ENCODE results near the gene TYW5.

Gene TYW5, protein sequence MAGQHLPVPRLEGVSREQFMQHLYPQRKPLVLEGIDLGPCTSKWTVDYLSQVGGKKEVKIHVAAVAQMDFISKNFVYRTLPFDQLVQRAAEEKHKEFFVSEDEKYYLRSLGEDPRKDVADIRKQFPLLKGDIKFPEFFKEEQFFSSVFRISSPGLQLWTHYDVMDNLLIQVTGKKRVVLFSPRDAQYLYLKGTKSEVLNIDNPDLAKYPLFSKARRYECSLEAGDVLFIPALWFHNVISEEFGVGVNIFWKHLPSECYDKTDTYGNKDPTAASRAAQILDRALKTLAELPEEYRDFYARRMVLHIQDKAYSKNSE

DNA sequence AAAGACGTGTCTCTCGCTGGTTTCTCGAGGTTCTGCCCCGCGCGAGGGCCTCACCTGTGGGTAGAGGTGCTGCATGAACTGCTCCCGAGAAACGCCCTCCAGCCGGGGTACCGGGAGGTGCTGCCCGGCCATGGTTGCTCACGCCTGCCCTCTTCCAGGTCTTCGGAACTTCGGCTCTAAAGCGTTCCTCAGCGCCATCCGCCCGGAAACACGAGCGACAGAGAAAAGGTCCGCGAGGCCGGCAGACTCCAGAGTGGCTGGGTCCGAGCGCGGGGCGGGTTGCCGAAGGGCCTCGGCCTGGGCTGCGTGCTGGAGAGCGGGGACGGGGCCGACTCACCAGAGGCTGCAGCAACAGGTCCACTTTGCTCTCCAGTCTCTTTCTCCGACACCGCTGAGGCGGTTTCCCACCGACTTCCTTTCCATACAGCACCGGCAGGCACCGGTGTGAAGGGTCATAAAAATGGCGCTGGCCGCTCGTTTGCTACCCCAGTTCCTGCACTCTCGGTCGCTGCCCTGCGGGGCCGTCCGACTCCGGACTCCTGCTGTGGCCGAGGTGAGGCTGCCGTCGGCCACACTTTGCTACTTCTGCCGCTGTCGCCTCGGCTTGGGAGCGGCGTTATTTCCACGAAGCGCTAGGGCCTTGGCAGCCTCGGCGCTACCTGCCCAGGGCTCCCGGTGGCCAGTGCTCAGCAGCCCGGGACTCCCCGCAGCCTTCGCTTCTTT is at the start of gene TYW5, which contains the start of gene MAIP1:
TYW5 (minus strand) TSS at position 153 of the 723 bp plus-strand sequence; CDS start at position 132, 21 bp downstream.
MAIP1 (plus strand) TSS at position 244 of the 723 bp plus-strand sequence; CDS start at position 461, 217 bp downstream.
- peak; percentile 87 for DNase-seq (ENCODE audit: low spot score)

DNA sequence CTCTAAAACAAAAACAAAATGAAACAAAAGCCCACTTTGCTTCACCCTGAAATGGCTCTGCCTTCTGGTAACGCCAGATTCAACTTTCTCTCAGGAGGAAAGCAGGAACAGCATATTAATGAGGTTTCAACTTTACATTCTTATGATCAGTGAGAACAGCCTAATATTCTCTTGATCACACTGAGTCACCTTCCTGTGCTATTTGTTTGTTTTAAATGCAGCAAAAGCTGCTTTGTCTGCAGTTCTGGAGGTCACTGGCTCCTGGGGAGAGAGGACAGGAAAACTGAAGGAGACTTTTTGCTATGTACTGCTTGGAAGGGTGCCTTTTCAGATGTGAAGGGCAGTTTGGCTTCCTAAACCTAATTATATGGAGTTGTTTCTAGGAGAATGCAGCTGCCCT is 48.2 kb upstream of the TYW5 start:
- no peak for DNase-seq (ENCODE audit: low spot score)

DNA sequence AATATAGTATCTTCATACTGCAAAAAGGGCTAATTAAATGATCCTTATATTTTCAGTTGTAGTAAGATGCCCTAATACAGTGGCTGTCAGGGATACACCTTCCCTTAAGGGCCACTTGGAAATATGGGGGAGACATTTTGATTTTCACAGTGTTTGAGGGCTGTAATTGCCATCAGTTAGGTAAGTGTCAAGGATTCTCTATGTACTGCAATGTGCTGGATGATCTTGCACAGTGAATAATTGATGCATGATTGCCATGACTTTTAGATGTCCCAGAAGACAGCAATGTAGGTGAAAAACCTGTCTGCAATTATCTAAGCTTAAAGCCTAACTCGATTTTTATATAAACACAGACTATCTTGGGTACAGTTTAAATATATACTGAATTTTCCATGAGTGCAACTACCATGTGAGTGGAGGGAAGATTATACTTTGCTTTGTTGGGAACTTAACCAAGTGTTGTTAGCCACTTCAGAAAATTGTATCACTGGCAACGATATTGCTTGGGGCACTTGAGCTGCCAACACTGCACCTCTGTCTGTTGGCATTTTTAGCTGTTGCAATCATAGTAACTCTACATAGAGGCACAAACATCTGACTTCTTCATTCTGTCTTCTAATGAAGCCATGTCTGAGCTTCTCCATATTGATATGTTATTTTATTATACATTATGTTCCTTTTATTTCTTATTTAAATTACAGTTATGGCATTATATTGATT is 45.3 kb upstream of the TYW5 start:
- DNase-seq (ENCODE audit: low spot score), result no peak

DNA sequence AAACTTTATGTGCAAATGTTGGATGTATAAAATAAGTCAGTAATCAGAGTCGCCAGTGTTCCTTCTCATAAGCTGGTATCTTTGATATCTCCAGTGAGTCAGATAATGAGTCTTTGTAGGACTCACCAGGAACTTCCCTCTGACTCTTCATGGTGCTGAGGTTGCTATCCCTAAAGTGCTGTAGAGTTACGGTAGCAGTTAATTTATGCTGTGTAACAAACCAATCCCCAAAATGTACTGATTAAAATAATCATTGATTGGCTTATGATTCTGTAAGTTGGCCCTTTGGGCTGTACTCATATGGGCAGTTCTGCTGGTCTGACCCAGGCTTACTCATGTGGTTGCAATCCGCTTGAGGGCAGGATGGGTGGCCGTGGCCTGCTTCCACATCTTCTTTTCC is 43.9 kb upstream of the TYW5 start:
- no peak for DNase-seq (ENCODE audit: low spot score)

DNA sequence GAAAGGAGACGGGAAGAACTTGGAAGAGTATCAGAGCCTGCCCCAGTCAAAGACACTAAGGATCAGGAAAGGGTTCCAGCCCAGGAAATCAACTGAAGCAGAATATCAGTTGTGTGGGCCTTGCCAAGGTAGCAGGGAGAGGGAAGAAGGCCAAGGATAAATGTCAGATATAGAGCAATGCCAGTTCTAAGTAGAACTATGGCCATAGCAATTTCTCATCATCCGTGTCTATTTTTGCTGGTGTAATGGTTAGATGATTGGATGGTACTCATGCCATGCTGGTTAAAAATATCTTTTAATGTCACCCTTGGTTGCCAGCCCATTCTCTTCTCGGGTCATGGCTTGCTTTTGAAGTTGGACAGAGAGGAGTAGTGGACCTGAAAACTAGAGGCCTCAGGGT is 42.0 kb upstream of the TYW5 start:
- DNase-seq (ENCODE audit: low spot score), result no peak

DNA sequence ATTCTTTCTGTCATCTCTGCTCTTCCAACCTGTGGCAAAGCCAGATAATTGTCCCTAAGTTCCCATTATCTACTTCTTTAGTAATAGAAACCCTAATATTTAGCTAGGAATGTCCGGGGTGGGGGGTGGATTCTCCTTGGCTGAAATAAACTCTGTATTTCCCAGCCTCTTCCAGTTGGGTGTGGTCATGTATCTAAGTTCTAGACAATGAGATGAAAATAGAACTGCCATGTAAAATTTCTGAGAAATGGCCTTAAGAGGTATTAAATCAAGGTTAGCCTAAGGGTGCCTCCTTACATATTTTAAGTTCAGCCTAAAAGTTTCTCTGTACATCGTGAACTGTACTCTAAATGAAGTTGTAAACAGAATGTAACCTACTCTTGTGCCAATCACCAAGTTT is 39.6 kb upstream of the TYW5 start:
- DNase-seq (ENCODE audit: low spot score), result no peak

DNA sequence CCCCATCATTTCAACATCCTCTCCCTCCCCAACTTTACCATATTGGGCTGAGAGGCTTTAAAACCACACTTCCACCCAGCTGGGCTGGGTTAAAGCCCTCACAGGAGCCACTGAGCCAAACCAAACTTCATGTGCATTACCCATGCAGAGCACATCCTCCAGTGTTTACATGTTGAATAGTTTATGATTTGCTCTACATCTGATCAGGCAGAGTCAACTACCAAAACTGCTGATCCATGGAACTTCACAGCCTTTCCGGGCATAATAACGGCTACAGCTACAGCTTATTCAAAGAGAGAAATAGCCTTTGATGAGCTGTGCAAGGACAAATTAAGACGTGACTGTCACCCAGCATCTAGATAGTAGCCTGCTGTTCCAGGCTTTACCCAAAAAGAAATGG is 39.1 kb upstream of the TYW5 start:
- DNase-seq (ENCODE audit: low spot score), result no peak

DNA sequence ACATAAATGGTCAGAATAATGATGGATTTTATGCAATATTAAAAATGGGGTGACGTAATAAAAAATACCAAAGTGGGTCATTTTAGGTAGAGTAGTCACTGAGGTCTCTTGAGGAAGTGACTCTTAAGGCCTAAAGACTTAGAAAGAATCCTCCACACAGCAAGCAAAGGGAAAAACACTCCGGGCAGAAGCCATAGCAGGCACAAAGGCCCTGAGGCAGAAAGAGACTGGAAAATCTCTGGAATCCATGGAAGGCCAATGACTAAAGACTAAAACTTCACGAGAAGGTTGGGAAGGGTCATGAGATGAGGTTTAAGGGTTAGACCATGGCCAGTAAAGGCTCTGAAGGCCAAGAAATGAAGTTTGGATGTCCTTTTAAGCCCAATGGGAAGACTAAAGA is 37.0 kb upstream of the TYW5 start:
- no peak for DNase-seq (ENCODE audit: low spot score)

DNA sequence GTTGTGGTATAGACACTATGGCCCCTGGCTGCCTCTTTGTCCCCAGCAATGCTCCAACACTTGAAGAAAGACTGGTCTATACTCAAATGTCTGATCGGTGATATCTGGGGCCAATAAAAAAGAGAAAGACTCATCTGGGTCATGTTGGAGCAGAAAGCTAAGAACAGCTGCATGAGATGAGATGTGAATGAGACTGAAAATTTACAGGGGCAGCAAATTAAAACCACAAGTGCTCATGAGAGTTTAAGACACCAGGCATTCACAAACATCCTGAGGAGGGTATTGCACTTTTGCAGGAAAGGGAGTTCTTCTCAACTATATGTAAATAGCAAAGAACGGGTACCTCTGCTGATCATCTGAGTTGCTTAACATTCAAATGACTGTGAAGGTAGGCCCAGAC is 36.4 kb upstream of the TYW5 start:
- DNase-seq (ENCODE audit: low spot score), result no peak

DNA sequence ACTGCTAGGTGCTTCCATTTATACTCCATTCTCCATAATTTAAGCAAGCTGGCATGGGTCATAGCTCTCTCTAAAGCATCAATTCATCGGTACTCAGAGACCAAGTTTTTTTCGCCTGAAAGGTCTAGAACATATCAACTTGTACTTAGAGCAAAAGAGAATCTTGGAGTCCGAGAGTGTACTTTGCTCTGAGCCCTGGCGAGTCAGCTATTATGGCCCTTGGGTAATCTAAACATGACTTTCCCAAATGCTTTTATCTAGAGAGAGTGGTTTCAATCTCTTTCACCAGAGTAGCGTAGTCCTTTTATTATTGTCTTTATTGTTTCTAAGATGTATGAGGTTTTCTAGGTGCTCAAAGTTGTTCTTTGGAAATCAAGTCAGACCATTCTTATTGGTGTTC is 34.5 kb upstream of the TYW5 start:
- no peak for DNase-seq (ENCODE audit: low spot score)

DNA sequence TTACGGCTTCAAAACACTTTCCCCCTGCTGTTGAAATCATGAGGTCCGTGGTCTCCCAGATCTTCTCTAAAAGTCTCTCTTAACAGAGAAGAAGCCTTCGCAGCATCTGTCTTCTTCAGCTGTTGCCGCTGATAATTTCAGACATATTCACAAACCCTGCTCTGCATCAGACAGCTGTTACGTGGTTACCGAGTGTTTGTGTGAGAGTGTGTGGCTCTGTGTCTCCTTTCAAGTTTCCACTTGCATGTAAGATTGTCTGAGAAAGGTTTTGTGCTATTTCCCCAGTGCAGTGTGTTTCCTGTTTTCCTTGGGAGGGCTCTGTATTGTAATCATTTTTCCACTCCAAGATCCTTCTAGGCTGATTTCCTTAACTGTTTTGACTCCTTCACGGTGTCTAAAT is 32.9 kb upstream of the TYW5 start:
- no peak for DNase-seq (ENCODE audit: low spot score)

DNA sequence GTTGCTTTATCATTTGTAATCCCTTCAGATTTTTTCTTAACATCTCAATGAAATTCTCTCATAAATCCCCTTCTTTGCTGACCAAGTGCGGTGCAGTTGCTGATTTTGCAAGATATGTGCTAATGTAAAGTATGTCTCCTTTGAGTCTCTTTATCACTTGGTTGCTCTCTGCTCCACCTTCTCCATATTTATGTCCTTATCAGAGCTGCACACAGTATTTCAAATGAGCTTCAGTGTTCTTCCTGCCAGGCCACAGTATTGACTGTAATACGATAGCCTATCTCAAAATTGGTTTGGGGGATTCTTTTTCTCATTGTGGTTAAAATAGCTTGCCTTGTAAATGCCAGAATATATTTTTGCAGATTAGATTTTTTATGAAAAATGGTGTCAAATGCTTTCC is 32.3 kb upstream of the TYW5 start:
- no peak for DNase-seq (ENCODE audit: low spot score)

DNA sequence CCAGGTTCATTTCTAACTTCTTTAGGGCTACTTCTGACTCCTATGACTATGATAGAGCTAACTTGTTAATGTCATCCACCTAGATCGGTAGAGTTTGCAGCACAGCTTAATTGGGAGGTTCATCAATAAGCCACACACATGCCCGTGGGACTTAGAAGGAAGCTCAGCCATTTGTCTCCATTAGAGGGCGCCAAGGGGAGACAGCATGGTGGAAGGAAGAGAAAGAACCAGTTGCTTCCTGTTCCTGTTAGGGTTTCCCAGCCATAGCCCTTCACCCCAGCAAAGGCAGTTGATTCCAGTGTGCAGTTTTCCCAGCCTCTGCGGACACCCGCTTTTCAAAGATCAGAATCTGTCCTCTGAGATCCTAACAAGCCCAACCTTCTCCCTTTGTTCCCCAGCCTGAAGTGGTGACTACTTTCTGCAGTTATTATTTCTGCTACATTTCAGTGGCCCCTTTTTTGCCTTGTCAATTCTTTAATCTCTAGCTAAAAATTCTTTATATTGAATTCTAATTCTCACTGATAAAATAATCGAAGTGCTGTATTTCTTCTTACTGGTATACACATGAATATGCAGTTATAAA is 30.4 kb upstream of the TYW5 start:
- DNase-seq (ENCODE audit: low spot score), result peak; percentile 46

DNA sequence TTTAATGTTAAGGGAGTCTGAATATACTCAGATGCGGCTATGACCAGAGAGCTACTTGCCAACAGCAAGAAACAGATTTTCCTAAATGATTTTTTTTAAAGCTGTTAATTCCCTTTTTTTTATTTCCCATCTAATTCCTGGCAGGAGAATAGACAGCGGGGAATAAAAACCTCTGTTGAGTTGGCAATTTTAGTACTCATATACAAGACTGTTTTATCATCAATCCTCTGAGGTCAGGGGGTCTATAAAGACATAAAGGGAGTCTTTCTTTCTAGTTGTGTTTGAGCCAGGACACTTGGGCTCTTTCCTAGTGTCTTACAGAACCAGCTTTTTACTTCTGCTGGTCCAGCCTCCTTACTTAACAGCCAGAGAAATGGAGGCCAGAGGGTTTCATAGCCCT is 29.5 kb upstream of the TYW5 start:
- no peak for DNase-seq (ENCODE audit: low spot score)

DNA sequence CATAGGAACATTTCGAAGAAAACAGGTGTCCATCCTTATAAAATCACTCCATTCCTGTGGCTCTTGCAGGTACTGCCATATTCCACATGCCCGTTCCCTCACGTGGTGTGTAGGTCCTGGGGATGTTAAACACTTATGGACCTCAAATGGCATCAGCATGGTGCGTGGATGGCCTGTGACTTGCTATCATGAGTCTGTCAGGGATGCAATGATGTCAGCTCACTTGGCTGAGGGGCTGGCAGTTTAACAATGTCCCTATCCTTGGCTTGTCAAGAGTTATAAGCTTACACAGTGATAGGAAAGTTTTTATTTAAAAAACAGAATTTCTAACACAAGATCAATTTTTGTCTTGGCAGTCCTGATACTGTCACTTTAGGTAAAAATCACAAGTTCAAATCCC is 28.9 kb upstream of the TYW5 start:
- no peak for DNase-seq (ENCODE audit: low spot score)

DNA sequence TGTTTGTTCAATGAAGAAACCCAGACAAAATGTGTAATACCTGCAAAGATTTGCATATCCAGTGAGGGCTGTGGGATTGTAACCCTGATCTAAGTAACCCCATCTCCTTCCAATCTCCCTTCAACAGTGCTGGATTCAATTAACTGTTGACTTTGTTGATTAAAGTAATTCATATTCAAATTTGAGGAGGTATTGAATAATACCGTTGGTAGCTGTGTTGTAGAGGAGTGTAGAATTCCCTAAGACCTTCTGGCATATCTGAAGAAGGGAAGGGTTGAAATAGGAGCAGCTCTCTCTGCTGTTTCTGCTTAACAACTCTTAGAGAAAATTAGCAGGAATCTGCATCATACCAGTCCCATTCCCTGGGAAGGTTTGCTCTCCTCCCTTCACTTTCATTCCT is 28.2 kb upstream of the TYW5 start:
- no peak for DNase-seq (ENCODE audit: low spot score)

DNA sequence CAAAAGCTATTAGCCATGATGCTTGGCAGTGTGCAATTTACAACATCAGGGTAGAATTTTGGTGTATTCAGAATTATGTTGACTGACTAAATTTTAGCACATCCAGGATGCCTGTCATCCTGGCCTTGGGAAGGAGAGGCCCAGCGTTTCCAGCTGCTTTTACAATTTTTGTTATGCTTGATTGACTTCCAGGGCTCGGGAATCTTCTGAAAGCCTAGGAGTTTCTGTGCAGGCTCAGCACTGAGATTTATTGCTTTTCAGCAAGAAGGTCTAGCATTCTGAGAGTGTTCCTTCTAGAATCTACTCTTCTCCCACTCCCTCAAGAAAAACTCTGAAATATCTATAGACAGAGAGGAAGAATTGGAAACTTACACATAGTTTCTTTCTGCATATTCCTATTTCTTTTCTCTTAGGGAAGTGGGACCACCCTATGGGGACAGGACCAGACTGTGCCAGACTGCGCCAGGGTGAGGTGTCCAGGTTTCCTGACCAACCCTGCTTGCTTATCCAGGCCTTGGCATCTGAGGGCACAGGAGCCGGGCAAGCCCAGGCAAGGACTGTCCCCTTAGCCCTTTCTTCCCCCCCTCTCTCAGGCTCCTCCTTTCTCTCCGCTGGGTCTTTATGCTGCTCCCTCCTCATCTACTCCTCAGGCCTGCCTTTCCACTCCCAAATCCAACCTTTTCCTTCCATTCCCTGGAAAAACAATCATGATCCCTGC is 27.0 kb upstream of the TYW5 start:
- DNase-seq (ENCODE audit: low spot score), result no peak

DNA sequence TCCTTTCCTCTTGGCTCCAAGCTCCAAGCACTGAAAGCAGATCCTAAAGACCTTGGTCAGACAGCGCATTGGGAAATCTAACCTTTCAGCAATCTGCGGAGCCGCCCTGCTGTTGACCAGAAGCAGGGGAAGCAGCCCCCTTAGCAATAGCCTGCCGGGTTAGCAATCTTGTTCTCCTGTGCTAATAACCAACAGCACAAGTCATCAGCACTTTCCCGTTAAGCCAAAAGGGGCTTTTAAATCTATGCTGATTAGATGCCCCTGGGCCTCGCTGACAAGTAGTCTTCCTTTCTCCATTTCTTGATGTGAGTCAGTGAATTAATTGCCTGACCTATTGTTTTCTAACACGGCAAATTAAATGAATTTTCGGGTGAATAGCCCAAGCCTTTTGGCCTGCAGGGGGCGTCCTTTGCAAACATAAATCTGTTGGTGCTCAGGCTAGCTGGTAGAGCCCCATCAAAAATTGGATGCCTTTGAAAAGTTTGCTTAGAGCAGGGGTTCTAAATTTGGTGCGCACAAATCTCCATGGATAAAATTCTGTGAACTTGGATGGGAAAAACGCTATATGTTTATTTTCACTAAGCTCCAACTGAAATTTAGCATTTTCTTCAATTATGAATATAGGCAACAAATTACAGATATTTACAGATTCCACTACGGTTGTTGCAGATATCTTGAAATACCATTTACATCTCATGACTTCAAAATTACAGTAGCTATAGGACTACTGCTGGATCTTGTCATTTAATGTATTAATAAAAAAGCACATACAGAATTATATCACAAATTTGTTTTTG is 24.7 kb upstream of the TYW5 start:
- DNase-seq (ENCODE audit: low spot score), result peak; percentile 75

DNA sequence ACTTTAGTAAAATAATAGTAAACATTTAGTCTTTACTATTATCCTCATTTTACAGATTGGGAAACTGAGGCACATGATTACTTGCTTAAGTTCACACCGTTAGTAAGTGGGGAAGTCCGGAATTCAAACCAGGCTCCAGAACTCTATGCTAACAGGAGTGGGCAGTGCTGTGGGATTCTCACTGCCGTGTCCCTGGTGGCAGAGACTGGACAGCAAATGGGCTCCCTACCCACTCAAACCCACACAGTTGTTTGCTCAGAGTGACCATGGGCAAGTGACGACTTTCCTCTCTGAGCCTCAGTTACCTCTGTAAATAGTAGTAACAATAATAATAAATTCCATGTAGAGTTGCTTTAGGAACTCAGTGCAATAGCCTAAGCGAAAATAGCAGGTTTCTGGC is 24.1 kb upstream of the TYW5 start:
- no peak for DNase-seq (ENCODE audit: low spot score)

DNA sequence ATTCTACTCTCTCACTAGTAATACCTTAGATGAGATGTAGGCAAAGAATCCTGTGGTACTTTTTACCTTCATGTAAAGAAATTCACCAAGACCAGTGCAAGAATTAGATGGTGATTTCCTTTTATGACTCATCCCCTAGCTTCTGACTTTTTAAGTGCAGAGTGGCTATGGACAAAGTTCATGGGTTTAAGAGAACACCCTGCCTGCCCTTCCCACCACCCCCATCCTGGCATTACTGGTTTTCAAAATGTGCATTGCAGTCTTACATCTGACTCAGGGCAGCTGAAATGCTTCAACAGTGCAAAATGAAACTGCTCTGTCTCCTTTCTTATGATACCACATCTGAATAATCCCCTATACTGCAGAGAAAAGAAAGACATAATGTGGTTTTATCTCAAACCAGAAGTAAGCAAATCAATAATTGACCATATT is 22.7 kb upstream of the TYW5 start:
- no peak for DNase-seq (ENCODE audit: low spot score)

DNA sequence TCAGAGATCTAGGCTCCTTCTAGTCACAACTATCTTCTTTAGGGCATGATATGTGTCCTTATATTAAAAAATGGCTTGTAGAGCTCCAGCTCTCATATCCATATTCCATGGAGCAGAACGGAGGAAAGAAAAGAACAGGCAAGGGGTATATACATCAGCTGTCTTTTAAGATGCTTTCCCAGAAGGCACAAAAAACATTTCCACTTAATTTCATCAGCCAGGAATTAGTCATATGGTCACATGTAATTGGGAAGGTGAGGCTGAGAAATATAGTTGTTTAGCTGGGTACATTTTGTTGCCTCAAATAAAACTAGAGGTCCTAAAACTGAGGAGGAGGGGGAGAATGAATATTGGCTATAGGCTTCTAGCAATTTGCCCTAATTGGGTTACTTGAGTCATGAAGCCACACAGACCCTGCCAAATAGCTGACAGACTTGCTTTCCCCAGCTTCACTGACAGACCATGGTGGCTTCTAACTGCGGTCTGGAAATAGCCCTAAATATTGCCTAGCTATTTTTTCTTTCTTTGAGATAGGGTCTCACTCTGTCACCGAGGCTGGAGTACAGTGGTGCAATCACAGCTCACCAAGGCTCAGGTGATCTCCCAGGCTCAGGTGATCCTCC is 20.1 kb upstream of the TYW5 start:
- no peak for DNase-seq (ENCODE audit: low spot score)

All from putamen (tissue), 1 donor.